Muscle layer of colon (tissue), 2 donors: ENCODE measurements around the gene SDC1.

Source experiments
- H3K27ac ChIP-seq: one replicate; pipeline ENCODE4 v1.7.0; 2013; ENCODE audit warnings: low read depth, mild to moderate bottlenecking, low read length, moderate library complexity
- H3K27me3 ChIP-seq, 2 donors: one replicate each; pipeline ENCODE4 v1.7.0; 2013; ENCODE audit warnings: low read length in 2 of 2, mild to moderate bottlenecking in 2 of 2; ENCODE audit not compliant: insufficient read depth in 2 of 2, control insufficient read depth in 1 of 2
- H3K36me3 ChIP-seq: one replicate; pipeline ENCODE4 v1.7.0; 2013; ENCODE audit warnings: mild to moderate bottlenecking, low read length; ENCODE audit not compliant: insufficient read depth
- H3K4me1 ChIP-seq: one replicate; pipeline ENCODE4 v1.7.0; 2013; ENCODE audit warnings: mild to moderate bottlenecking, low read length; ENCODE audit not compliant: insufficient read depth
- H3K4me3 ChIP-seq, 2 donors: one replicate each; pipeline ENCODE4 v1.7.0; 2013; ENCODE audit warnings: low read length in 2 of 2, low read depth in 1 of 2, mild to moderate bottlenecking in 1 of 2, moderate library complexity in 1 of 2
- H3K9ac ChIP-seq: one replicate; pipeline ENCODE4 v1.7.0; 2013; ENCODE audit warnings: low read length
- H3K9me3 ChIP-seq: one replicate; pipeline ENCODE4 v1.7.0; 2013; ENCODE audit warnings: mild to moderate bottlenecking, low read length
- donor health status: abdominal sarcoma.
- donor health status: Adenocarcinoma of cecum.

SDC1 gene

DNA sequence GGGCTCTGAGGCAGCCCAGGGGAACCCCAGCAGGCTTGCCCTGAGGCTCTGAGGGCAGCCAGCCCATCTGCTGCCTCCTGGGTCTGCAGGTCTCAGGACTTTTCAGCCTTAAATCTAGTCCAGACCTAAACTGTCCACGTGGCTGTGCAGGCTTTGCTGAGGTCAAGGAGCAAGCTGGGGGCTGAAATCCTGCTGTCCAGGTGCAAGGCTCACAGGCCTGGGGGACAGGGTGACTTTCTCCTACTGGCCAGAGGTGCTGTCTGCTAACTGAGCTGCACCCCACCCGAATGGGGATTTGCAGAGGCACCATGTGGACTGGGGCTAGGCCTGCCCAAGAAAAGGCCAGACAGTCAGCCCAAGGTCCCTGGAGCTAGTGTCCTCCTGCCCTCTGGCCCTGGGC lies 32.1 kb downstream of the SDC1 start:
- no peak overlapping the region for H3K9ac ChIP-seq
- no peaks in the 10 kb centered on the region for H3K9me3 ChIP-seq
- H3K36me3 ChIP-seq = no peaks in the 10 kb centered on the region
- H3K4me3 ChIP-seq = no peak overlapping the region
- no peak overlapping the region for H3K27ac ChIP-seq
- H3K4me1 ChIP-seq = peaks cover 3% of the 10 kb centered on the region
- H3K27me3 ChIP-seq = no peaks in the 10 kb centered on the region

DNA sequence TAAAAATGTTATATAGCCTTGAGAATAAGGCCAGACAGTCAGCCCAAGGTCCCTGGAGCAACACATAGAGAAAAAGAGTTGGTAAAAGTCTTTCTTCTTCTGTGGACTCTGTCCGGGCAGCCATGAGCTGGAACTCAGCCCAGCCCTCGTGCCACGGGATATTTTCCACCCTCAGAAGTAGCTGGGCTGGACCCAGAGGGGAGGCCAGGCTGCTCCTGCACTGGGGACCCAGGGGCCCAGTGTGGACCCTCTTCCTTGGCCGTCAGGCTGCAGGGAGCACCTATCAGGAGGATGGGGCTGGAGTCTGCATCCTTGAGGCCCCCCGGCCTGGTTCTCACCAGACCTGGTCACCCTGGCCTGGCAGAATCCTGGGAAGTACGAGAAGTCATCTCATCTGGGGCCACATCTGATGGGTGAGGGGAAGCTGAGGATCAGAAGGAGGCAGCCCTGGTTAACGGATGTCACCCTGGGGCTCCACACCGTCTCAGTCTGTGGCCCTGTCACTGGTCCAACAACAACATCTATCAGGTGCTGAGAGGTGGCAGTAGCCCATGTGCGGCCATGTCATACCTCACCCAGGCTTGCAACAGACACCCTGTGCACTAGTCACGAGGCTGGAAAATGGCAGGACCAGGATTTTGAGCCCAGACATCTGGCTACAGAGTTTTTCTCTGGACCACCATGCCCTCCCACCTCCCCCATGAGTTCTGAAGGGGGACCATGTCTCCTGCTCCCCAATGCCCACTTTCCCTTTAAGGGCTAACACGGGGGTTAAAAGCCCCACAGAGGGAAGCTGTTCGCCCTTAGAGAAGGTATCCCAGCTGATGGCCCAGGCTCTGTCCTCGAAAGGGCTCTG lies 33.0 kb downstream of the SDC1 start:
- Histone ChIP-seq H3K27me3 (no peaks in the 10 kb centered on the region), H3K4me1 (peaks cover 3% of the 10 kb centered on the region), H3K9me3 (no peaks in the 10 kb centered on the region), H3K4me3 (no peak overlapping the region), H3K9ac (no peak overlapping the region), H3K36me3 (no peaks in the 10 kb centered on the region), H3K27ac (no peak overlapping the region)

DNA sequence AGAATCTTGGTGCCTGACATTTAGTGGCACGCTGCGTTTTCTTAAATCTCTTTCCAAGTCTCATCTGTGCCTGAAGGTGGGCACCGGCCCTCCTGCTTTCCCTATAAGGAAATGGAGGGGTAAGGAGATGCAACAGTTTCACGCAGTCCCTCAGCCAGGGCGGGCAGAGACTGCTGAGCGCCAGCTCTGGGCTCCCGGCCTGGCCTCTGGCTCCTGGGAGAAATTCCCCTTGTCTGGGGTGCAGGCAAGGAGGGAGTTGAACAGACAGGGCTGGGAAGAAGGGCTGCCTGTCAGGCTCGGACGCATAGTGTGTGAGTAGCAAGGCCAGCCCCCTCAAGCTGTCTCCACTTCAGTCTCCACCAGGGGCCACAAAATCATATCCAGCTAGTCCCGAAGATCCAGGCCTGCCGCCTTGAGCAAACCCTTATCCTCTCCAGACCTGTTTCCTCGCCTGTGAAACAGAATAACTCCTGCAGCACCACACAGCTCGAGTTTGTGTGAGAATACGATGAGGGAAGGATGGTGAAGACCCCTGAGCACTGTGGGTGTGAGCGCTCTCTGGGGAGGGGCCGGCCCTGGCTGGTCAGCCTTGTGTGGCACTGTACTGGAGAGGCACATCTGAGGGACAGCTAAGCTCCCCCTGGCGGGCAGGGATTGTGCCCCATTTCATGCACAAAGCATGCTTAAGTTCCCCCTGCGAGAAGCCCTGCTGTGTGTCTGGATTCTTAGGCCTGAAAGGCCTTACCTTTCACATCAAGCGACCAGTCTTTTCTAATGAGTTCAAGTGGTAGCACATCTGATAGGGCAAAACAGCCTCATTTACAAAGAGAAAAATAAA lies 33.8 kb downstream of the SDC1 start:
- Histone ChIP-seq H3K27me3 (no peaks in the 10 kb centered on the region), H3K4me1 (peaks cover 3% of the 10 kb centered on the region), H3K27ac (no peak overlapping the region), H3K9me3 (no peaks in the 10 kb centered on the region), H3K4me3 (no peak overlapping the region), H3K36me3 (no peaks in the 10 kb centered on the region), H3K9ac (no peak overlapping the region)

DNA sequence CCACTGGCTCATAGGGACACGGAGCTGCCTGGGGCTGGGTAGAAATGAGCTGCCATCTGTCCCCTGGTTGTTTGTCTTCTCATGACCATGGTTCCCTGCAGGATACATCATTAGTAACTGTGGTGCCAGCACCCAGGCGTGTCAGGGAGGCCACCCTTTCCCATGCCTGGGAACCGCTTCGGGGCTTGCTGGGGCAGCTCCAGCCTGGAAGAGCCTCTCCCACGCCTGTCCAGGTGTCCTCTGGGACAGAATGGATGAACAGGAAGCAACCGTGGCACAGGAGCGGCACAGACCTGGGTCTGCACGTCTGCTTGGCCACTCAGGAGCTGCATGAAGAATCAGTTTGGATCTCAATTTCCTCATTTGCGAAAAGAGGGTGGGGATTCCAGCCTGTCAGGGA lies 34.8 kb downstream of the SDC1 start:
- H3K27ac ChIP-seq = no peak overlapping the region
- H3K4me3 ChIP-seq = no peak overlapping the region
- H3K4me1 ChIP-seq = peaks cover 3% of the 10 kb centered on the region
- no peaks in the 10 kb centered on the region for H3K27me3 ChIP-seq
- H3K9ac ChIP-seq = no peak overlapping the region
- no peaks in the 10 kb centered on the region for H3K9me3 ChIP-seq
- no peaks in the 10 kb centered on the region for H3K36me3 ChIP-seq

DNA sequence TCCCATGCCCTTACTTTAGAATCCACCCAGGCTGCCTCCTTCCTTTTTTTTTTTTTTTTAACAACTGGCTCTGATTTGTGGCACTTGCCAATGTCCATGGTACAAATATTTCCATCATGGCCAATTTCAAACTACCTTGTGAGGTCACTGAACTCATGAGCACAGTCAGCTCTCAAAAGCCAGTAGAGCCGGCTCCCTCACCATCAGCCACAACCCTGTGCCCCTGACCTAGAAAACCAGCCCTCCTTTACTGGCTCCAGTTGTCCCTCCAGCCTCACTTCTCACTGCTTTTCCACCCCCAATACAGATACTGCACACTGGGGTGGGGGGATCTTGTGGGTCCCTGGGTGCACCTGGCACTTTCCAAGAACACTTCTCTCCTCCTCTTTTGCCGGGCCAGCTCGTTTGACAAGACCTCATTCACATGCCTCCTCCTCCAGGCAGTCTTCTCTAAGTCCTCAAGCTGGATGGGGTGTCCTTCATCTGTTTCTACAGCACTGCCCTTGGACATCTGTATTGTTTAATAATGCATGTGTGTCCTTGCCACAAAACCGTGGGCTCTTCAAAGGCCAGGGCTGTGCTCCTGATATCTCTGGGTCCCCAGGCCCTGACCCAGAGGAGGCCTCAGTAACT lies 35.5 kb downstream of the SDC1 start:
- Histone ChIP-seq H3K9me3 (no peaks in the 10 kb centered on the region), H3K36me3 (no peaks in the 10 kb centered on the region), H3K9ac (no peak overlapping the region), H3K27me3 (no peaks in the 10 kb centered on the region), H3K27ac (no peak overlapping the region), H3K4me3 (no peak overlapping the region), H3K4me1 (peaks cover 3% of the 10 kb centered on the region)

DNA sequence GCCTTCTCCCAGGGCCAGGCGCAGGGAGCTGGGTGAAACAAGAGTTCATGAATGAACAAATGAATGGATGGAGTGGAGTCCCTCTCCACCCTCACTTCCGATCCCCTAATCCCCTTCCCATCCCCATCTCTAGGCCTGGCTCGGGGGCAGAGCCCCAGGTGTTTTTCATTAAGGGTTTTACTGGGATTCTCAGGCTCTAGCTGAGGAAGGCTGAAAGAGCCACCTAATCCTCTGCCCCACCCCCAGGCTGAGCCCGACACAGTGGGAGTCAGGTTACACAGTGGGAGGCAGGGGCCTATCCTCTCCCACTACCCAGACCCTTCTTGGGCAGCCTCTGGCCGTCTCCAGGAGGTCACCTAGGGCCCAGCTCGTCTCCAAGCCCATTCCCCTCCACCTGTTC lies 36.1 kb downstream of the SDC1 start:
- Histone ChIP-seq H3K9me3 (no peaks in the 10 kb centered on the region), H3K36me3 (no peaks in the 10 kb centered on the region), H3K27me3 (no peaks in the 10 kb centered on the region), H3K4me1 (peaks cover 3% of the 10 kb centered on the region), H3K27ac (no peak overlapping the region), H3K9ac (no peak overlapping the region), H3K4me3 (no peak overlapping the region)

DNA sequence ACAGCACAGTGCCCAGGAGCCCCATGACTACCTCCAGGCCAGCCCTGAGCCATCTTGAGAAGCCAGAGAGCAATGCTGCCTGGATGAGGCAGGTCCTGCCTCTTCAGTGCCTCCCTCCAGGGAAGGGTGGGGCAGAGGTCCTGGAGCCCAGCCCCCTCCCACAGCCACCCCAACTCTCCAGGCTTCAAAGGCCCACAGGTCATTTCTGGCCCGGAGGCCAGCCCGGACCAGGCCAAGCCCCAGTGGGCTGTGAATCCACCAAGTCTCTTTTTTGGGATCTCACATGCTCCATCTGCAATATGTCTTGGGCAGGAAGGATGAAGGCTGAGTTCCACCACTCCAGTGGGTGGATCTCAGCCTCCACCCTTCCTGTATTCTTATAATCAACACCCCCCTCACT lies 36.7 kb downstream of the SDC1 start:
- no peak overlapping the region for H3K4me3 ChIP-seq
- peaks cover 3% of the 10 kb centered on the region for H3K4me1 ChIP-seq

DNA sequence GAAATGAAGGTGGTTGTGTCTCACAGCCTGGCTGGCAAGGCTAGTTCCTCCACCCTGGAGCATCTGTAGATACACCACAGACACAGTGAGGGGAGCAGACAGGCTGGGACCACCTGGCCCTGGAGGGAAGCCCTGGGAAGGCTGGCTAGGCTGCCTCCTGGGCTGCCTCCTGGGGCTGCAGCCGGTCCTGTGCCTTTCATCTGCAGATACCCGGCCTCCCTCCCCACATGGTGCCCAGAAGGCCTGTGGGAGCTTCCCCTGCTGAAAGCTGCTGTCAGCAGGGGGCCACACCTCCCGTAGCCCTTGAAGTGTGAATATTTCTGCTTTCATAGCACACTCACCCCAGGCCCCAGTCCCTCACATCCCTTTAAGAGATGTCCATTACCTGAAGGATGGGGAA lies 37.6 kb downstream of the SDC1 start:
- Histone ChIP-seq H3K9me3 (no peaks in the 10 kb centered on the region), H3K4me3 (no peak overlapping the region), H3K27ac (no peak overlapping the region), H3K27me3 (no peaks in the 10 kb centered on the region), H3K4me1 (peaks cover 3% of the 10 kb centered on the region), H3K36me3 (no peaks in the 10 kb centered on the region), H3K9ac (no peak overlapping the region)

More for the DNA sequence above, 36.7 kb downstream of the SDC1 start:
- H3K9me3 ChIP-seq = no peaks in the 10 kb centered on the region
- H3K9ac ChIP-seq = no peak overlapping the region
- no peaks in the 10 kb centered on the region for H3K27me3 ChIP-seq
- H3K27ac ChIP-seq = no peak overlapping the region
- H3K36me3 ChIP-seq = no peaks in the 10 kb centered on the region

DNA sequence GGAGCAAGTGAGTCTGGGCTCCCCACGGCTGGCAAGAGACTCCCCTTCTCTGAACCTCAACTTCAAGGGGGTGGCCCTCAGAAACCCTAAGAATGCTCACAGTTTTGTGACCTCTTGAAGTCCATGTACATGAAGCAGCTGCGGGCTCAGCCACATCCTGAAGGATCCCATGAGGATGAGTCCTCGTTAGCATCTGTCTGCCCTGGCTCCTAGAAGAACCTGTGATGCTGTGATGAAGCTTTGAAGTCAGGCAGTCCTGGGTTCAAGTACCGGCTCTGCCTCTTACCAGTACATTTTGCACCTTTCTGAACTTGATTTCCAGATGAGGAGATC lies 38.1 kb downstream of the SDC1 start:
- Histone ChIP-seq H3K9me3 (no peaks in the 10 kb centered on the region), H3K4me1 (peaks cover 1% of the 10 kb centered on the region), H3K4me3 (no peak overlapping the region), H3K27ac (no peak overlapping the region), H3K36me3 (no peaks in the 10 kb centered on the region), H3K27me3 (no peaks in the 10 kb centered on the region), H3K9ac (no peak overlapping the region)

DNA sequence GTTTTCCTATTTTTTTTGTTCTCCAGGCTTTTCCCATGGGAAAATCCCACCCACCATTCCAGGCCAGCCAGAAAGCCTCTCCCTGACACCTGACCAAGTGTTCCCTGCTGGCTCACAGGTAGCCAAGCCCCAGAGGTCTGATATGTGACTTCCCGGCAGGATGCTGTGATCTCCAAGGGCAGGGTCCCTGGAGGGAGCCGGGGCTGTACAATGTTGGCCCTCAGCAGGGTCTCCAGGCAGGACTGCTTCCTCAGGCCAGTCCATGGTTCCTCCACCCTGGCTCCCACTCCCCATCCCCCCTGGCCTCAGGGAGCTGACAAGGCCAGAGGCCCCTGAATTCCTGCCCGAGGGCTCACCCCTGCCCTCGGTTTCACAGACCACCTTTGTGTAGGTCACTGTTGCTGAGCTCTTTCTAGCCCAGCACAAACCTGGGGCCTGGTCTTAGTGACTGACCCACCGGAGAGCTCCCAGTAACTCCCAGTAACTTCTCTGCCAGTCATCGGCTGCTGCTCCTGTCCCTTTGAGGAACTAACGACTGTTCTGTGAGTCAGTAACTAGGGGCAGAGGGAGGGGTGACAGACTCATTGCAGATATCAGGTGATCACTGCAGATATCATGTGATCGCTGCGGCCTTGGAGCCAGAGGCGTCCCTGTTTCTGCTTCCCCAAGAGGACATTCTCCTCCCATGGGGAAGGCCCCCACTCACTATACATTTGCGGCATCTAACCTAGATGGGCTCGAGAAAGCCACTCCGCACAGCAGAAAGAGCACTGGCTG lies 38.7 kb downstream of the SDC1 start:
- Histone ChIP-seq H3K4me3 (no peak overlapping the region), H3K27ac (no peak overlapping the region), H3K9ac (no peak overlapping the region), H3K4me1 (no peaks in the 10 kb centered on the region), H3K36me3 (no peaks in the 10 kb centered on the region), H3K9me3 (no peaks in the 10 kb centered on the region), H3K27me3 (no peaks in the 10 kb centered on the region)
